ENCODE data around the gene CCDC92B. TPM values are rescaled to one million over a fixed set of nuclear protein-coding genes. Genes with fewer than 3 reads are reported as not detected.

Gene CCDC92B
- total RNA-seq, 1 donor from 2014 or later = not detected

- DNase-seq (ENCODE audit: low read depth) = no peak
- TF ChIP-seq CTCF (IDR thresholded peaks at IDR 0.05; ENCODE audit: insufficient read depth, low read length, severe bottlenecking) = no peak
- H3K27me3 ChIP-seq (ENCODE audit: control insufficient read depth, insufficient read depth, low read length) = no peaks in the 10 kb centered on the region
- no peak overlapping the region for H3K4me3 ChIP-seq (ENCODE audit: low read depth, low read length)
- peaks cover 32% of the 10 kb centered on the region for H3K36me3 ChIP-seq (ENCODE audit: control insufficient read depth, insufficient read depth, low read length)
- no peak for FAIRE-seq
Measured at GRCh38 chr17:2703606-2704005, 45.8 kb downstream of the CCDC92B start.

- peaks cover 35% of the 10 kb centered on the region for H3K36me3 ChIP-seq (ENCODE audit: control insufficient read depth, insufficient read depth, low read length)
Measured at GRCh38 chr17:2703181-2703580, 46.3 kb downstream of the CCDC92B start.

GRCh38 chr17:2701996-2702741, 47.3 kb downstream of the CCDC92B start:
- no peaks in the 10 kb centered on the region for H3K27me3 ChIP-seq (ENCODE audit: control insufficient read depth, insufficient read depth, low read length)
- FAIRE-seq (no peak), DNase-seq (ENCODE audit: low read depth) (no peak)
- H3K4me3 ChIP-seq (ENCODE audit: low read depth, low read length) = no peak overlapping the region
- TF ChIP-seq CTCF (IDR thresholded peaks at IDR 0.05; ENCODE audit: insufficient read depth, low read length, severe bottlenecking) = no peak
- H3K36me3 ChIP-seq (ENCODE audit: control insufficient read depth, insufficient read depth, low read length) = peaks cover 39% of the 10 kb centered on the region

More at GRCh38 chr17:2703181-2703580, 46.3 kb downstream of the CCDC92B start:
- TF ChIP-seq CTCF (IDR thresholded peaks at IDR 0.05; ENCODE audit: insufficient read depth, low read length, severe bottlenecking) = no peak
- H3K27me3 ChIP-seq (ENCODE audit: control insufficient read depth, insufficient read depth, low read length) = no peaks in the 10 kb centered on the region
- no peak for FAIRE-seq
- no peak overlapping the region for H3K4me3 ChIP-seq (ENCODE audit: low read depth, low read length)
- DNase-seq (ENCODE audit: low read depth) = no peak

- no peak for TF ChIP-seq CTCF (IDR thresholded peaks at IDR 0.05; ENCODE audit: insufficient read depth, low read length, severe bottlenecking)
- H3K4me3 ChIP-seq (ENCODE audit: low read depth, low read length) = no peak overlapping the region
- peaks cover 42% of the 10 kb centered on the region for H3K36me3 ChIP-seq (ENCODE audit: control insufficient read depth, insufficient read depth, low read length)
- DNase-seq (ENCODE audit: low read depth) = no peak
- H3K27me3 ChIP-seq (ENCODE audit: control insufficient read depth, insufficient read depth, low read length) = no peaks in the 10 kb centered on the region
- FAIRE-seq = no peak
Measured at GRCh38 chr17:2701161-2701995, 48.1 kb downstream of the CCDC92B start.

- FAIRE-seq = no peak
- no peak overlapping the region for H3K4me3 ChIP-seq (ENCODE audit: low read depth, low read length)
- no peak for DNase-seq (ENCODE audit: low read depth)
- H3K36me3 ChIP-seq (ENCODE audit: control insufficient read depth, insufficient read depth, low read length) = peaks cover 48% of the 10 kb centered on the region
- no peaks in the 10 kb centered on the region for H3K27me3 ChIP-seq (ENCODE audit: control insufficient read depth, insufficient read depth, low read length)
- no peak for TF ChIP-seq CTCF (IDR thresholded peaks at IDR 0.05; ENCODE audit: insufficient read depth, low read length, severe bottlenecking)
Measured at GRCh38 chr17:2700491-2701141, 48.8 kb downstream of the CCDC92B start.

All from bronchial epithelial cell (primary cell).